WI38 (cell line): ENCODE measurements around the gene PDZD4.

Source experiments
- H3K4me3 ChIP-seq: 2 replicates; pipeline ENCODE4 v1.5.1; 2011; ENCODE audit warnings: low read depth, mild to moderate bottlenecking, control low read depth, low read length
- CTCF ChIP-seq: IDR thresholded peaks from 2 replicates; pipeline ENCODE4 v1.5.1; 2012; ENCODE audit warnings: low read depth, mild to moderate bottlenecking, control low read depth, low read length

PDZD4 gene

GRCh38 chrX:153866302-153867019 lies 36.1 kb upstream of the PDZD4 start:
- TF ChIP-seq CTCF: no peak
- no peak overlapping the region for H3K4me3 ChIP-seq

- TF ChIP-seq CTCF: no peak
- no peak overlapping the region for H3K4me3 ChIP-seq
Observed at GRCh38 chrX:153865685-153866084, 35.3 kb upstream of the PDZD4 start.

- TF ChIP-seq CTCF: no peak
- H3K4me3 ChIP-seq: no peak overlapping the region
Observed at GRCh38 chrX:153865321-153865580, 34.9 kb upstream of the PDZD4 start.

- H3K4me3 ChIP-seq: no peak overlapping the region
- TF ChIP-seq CTCF: no peak
Observed at GRCh38 chrX:153864561-153865320, 34.4 kb upstream of the PDZD4 start.

GRCh38 chrX:153864101-153864500 lies 33.8 kb upstream of the PDZD4 start:
- TF ChIP-seq CTCF: no peak
- no peak overlapping the region for H3K4me3 ChIP-seq

GRCh38 chrX:153863251-153863991 lies 33.1 kb upstream of the PDZD4 start:
- TF ChIP-seq CTCF: no peak
- no peak overlapping the region for H3K4me3 ChIP-seq
